Right lobe of liver (tissue), 6 donors: ENCODE data around the gene CORO2B. TPM values are rescaled to one million over a fixed set of nuclear protein-coding genes. Genes with fewer than 3 reads are reported as not detected.

Experiments
- ATAC-seq, 4 donors: fragments of 200-7000 bp; cut with Tn5 transposase; one replicate each; pipeline ENCODE4 v1.9.1; 2020; ENCODE audit warnings: mild to moderate bottlenecking in 4 of 4, moderate library complexity in 4 of 4
- DNase-seq, 3 donors: peaks; one replicate each; pipeline ENCODE4 v3.0.0-alpha.2; 2020
- H3K27ac ChIP-seq, 3 donors: fragments of 200-600 bp; one replicate each; pipeline ENCODE4 v1.8.0; 2022
- H3K27me3 ChIP-seq, 2 donors: fragments of 200-600 bp; one replicate each; pipeline ENCODE4 v1.8.0; 2022
- H3K36me3 ChIP-seq, 4 donors: fragments of 200-600 bp; sonication (generic) in 1 of 4; one replicate each; pipeline versions ENCODE4 v1.5.1 to v1.8.0; 2017 to 2022; ENCODE audit warnings: control low read depth in 1 of 4
- H3K4me1 ChIP-seq, 4 donors: fragments of 200-600 bp; sonication (generic) in 1 of 4; one replicate each; pipeline versions ENCODE4 v1.5.1 to v1.8.0; 2017 to 2022; ENCODE audit warnings: control low read depth in 1 of 4
- H3K4me3 ChIP-seq, 3 donors: fragments of 200-600 bp; one replicate each; pipeline ENCODE4 v1.8.0; 2022
- H3K9me3 ChIP-seq, 4 donors: fragments of 200-600 bp; sonication (generic) in 1 of 4; one replicate each; pipeline versions ENCODE4 v1.5.1 to v1.8.0; 2017 to 2022; ENCODE audit warnings: control low read depth in 1 of 4
- CTCF ChIP-seq, 4 donors: fragments of 200-600 bp in 3 of 4; fragments of 450-650 bp in 1 of 4; IDR thresholded peaks; one replicate each; pipeline versions ENCODE4 v1.5.1 to v1.8.0; 2016 to 2022; ENCODE audit warnings: antibody characterized with exemption in 4 of 4, mild to moderate bottlenecking in 2 of 4
- POLR2A ChIP-seq: fragments of 450-650 bp; IDR thresholded peaks from one replicate; pipeline ENCODE4 v1.6.1; 2017; ENCODE audit warnings: antibody characterized with exemption, mild to moderate bottlenecking
- WGBS: methylation state at CpG from one replicate; pipeline ENCODE4 v1.1.6; 2018; ENCODE audit warnings: low coverage, low lambda C conversion rate; ENCODE audit not compliant: insufficient coverage; ENCODE audit errors: missing lambda C conversion rate; 5-methylcytosine and 5-hydroxymethylcytosine counted together
- intact Hi-C, 2 donors: fragments of 100-400 bp; cut with DNase I; formaldehyde crosslinking; loops; one replicate each; pipeline versions ENCODE4 v1.11.2 to v1.14.1; 2022
- total RNA-seq, 6 experiments: library from RNA; depleted of rRNA in 2 of 6; stranded (reverse); fragments of >200 nt in 2 of 6; fragmentation: NEBNext Ultra II Directional in 3 of 6; extraction: Animal tissue kit (Norgen Biotek cat#: 25700) in 3 of 6; gene quantifications; one replicate each; pipeline versions ENCODE4 v1.1.0 to v1.2.4, GENCODE V29; 2016 to 2023
- donor health status: DM: no; HTN: yes; CAD: no.
- donor health status: DM: no; HTN: no; CAD: no.
- donor health status: DM: no; HTN: no; CAD: no.
- donor health status: DM: no; HTN: yes; CAD: no.
- donor health status: DM: no; HTN: yes; CAD: no.

Gene CORO2B
- total RNA-seq, 6 experiments from 2014 or later: 0.18 to 0.68 (median 0.41) TPM

GRCh38 chr15:68687136-68687735 is 108.4 kb downstream of the CORO2B start:
- no peak for ATAC-seq
- no peak overlapping the region for H3K27ac ChIP-seq
- WGBS: 84% methylated on average over 5 of the region's 8 CpGs
- H3K36me3 ChIP-seq: no peaks in the 10 kb centered on the region
- H3K4me1 ChIP-seq: no peaks in the 10 kb centered on the region
- H3K4me3 ChIP-seq: no peak overlapping the region
- TF ChIP-seq POLR2A (no peak), CTCF (IDR thresholded peaks at IDR 0.05) (no peak)
- peak in 1 of 3 donors; percentile 8 for DNase-seq
- intact Hi-C loops: no loop called here
- no peaks in the 10 kb centered on the region for H3K27me3 ChIP-seq
- no peaks in the 10 kb centered on the region for H3K9me3 ChIP-seq

DNA sequence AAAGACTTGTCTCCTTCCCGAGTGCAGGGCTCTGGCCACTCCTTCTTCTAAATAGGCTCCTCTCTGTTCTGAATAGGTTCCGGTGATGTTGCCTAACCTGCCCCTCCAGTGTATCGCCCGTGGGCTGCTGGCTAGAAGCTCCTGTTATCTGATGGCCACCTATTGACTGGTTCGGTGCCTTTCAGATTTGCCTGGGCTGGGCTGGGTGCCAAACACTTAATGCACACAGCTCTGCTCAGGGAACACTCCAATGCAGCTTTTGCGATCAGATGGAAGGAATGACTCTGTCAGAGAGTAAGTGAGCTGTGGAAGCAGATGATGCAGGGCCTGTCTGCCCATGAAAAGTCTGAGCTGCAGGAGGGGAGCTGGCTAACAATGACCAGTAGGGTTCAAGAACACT is 112.9 kb downstream of the CORO2B start:
- DNase-seq (no peak), ATAC-seq (no peak)
- TF ChIP-seq CTCF (IDR thresholded peaks at IDR 0.05) (no peak), POLR2A (no peak)
- no peaks in the 10 kb centered on the region for H3K4me1 ChIP-seq
- no peak overlapping the region for H3K4me3 ChIP-seq
- H3K27me3 ChIP-seq: no peaks in the 10 kb centered on the region
- no peak overlapping the region for H3K27ac ChIP-seq
- WGBS: 34% methylated on average over 5 of the region's 6 CpGs
- H3K9me3 ChIP-seq: no peaks in the 10 kb centered on the region
- intact Hi-C loops: no loop called here
- no peaks in the 10 kb centered on the region for H3K36me3 ChIP-seq

- 36% methylated on average over 3 of the region's 3 CpGs for WGBS
- TF ChIP-seq POLR2A (no peak), CTCF (IDR thresholded peaks at IDR 0.05) (no peak)
- ATAC-seq: no peak
Observed at GRCh38 chr15:68693071-68693470, 114.3 kb downstream of the CORO2B start.

DNA sequence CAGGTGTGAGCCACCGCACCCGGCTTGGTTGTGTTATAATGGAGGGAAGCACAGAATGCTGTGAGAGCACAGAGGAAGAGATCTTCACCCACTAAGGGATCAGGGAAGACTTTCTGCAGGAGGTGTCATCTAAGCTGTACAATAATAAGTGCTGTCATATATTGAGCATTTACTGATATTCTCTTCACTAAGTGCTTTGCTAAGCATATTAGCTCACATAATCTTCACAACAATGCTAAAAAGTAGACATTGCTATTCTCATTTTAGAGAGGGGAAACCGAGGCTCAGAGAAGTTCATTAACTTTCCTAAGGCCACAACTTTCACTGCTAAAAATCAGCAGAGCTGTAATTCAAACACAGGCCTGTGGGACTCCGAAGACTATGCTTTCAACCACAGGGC is 115.3 kb downstream of the CORO2B start:
- 75% methylated on average over 4 of the region's 4 CpGs for WGBS
- intact Hi-C loops: no loop called here
- no peak for DNase-seq

More at GRCh38 chr15:68693071-68693470, 114.3 kb downstream of the CORO2B start:
- Histone ChIP-seq H3K27me3 (no peaks in the 10 kb centered on the region), H3K36me3 (no peaks in the 10 kb centered on the region), H3K27ac (no peak overlapping the region), H3K9me3 (no peaks in the 10 kb centered on the region), H3K4me1 (no peaks in the 10 kb centered on the region), H3K4me3 (no peak overlapping the region)
- no peak for DNase-seq
- intact Hi-C loops: no loop called here

More for the DNA sequence above, 115.3 kb downstream of the CORO2B start:
- Histone ChIP-seq H3K36me3 (no peaks in the 10 kb centered on the region), H3K4me1 (no peaks in the 10 kb centered on the region), H3K27me3 (no peaks in the 10 kb centered on the region), H3K4me3 (no peak overlapping the region), H3K27ac (no peak overlapping the region), H3K9me3 (no peaks in the 10 kb centered on the region)
- TF ChIP-seq POLR2A (no peak), CTCF (IDR thresholded peaks at IDR 0.05) (no peak)
- ATAC-seq: no peak
